AG04450 (cell line): ENCODE data around the gene SUFU. TPM values are rescaled to one million over a fixed set of nuclear protein-coding genes. Genes with fewer than 3 reads are reported as not detected.
A peak's percentile ranks its signal among the peaks of the same experiment; 100 is the strongest.

Experiments
- CTCF ChIA-PET: fragments of 300-600, 350-600 bp; formaldehyde crosslinking; extraction: SDS; loops from one replicate; lab custom pipeline; 2022; ENCODE audit warnings: antibody characterized with exemption, inconsistent platforms; lab: Charles Lee
- POLR2A ChIA-PET: fragments of 350-600 bp; formaldehyde crosslinking; extraction: SDS; loops from one replicate; lab custom pipeline; 2021; ENCODE audit warnings: antibody characterized with exemption, inconsistent platforms; lab: Yijun Ruan, JAX
- DNase-seq: peaks from one replicate; pipeline ENCODE4 v3.0.0-alpha.2; 2011; ENCODE audit warnings: low read depth, low spot score
- H3K27ac ChIP-seq: one replicate; pipeline ENCODE4 v1.5.1; 2012; ENCODE audit warnings: low read depth, low read length, control low read depth
- H3K27me3 ChIP-seq: one replicate; pipeline ENCODE4 v1.6.0; 2012; ENCODE audit warnings: low read length; ENCODE audit not compliant: control insufficient read depth, insufficient read depth
- H3K4me3 ChIP-seq: 2 replicates; pipeline ENCODE4 v1.5.1; 2011; ENCODE audit warnings: mild to moderate bottlenecking, low read depth, low read length, control low read depth
- H3K9me3 ChIP-seq: 2 replicates; pipeline ENCODE4 v1.5.1; 2012; ENCODE audit warnings: low read length; ENCODE audit not compliant: control insufficient read depth, insufficient read depth
- CTCF ChIP-seq: IDR thresholded peaks from 2 replicates; pipeline ENCODE4 v1.5.1; 2011; ENCODE audit warnings: low read depth, low read length, control low read depth, inconsistent platforms
- polyA plus RNA-seq: library from polyadenylated mRNA; depleted of rRNA; stranded (reverse); fragments of >200 nt; gene quantifications from 2 replicates; pipeline ENCODE4 v1.2.3, GENCODE V29; 2011

Gene SUFU
- polyA plus RNA-seq, 1 experiment = 11.0 TPM

- no peak for DNase-seq
- no peaks in the 10 kb centered on the region for H3K27me3 ChIP-seq
- H3K27ac ChIP-seq = no peak overlapping the region
- H3K4me3 ChIP-seq = no peak overlapping the region
- no peaks in the 10 kb centered on the region for H3K9me3 ChIP-seq
- ChIA-PET CTCF (interaction anchor here (3.0 kb wide), 1 partner anchor 16 kb away, joined by 23 read pairs; the partner anchor contains the start of genes ACTR1A and SUFU), POLR2A (no interaction called here)
- no peak for TF ChIP-seq CTCF
Measured at GRCh38 chr10:102519246-102519825, 15.6 kb downstream of the SUFU start.

- Histone ChIP-seq H3K27ac (peak overlapping the region; percentile 23), H3K4me3 (no peak overlapping the region), H3K9me3 (no peaks in the 10 kb centered on the region), H3K27me3 (no peaks in the 10 kb centered on the region)
- no peak for DNase-seq
- no peak for TF ChIP-seq CTCF
- POLR2A ChIA-PET = no interaction called here
- CTCF ChIA-PET = interaction anchor here (1.4 kb wide), 1 partner anchor 19 kb away, joined by 3 read pairs; the partner anchor contains the start of gene SUFU
Measured at GRCh38 chr10:102522874-102523249, 19.1 kb downstream of the SUFU start.

GRCh38 chr10:102523250-102524029 lies 19.7 kb downstream of the SUFU start:
- ChIA-PET POLR2A (no interaction called here), CTCF (interaction anchor here (1.8 kb wide), 1 partner anchor 60 kb away, joined by 5 read pairs; no protein-coding TSS in a partner anchor)
- Histone ChIP-seq H3K27ac (peak overlapping the region; percentile 57), H3K4me3 (no peak overlapping the region), H3K9me3 (no peaks in the 10 kb centered on the region), H3K27me3 (no peaks in the 10 kb centered on the region)
- TF ChIP-seq CTCF = no peak
- peak; percentile 21 for DNase-seq

DNA sequence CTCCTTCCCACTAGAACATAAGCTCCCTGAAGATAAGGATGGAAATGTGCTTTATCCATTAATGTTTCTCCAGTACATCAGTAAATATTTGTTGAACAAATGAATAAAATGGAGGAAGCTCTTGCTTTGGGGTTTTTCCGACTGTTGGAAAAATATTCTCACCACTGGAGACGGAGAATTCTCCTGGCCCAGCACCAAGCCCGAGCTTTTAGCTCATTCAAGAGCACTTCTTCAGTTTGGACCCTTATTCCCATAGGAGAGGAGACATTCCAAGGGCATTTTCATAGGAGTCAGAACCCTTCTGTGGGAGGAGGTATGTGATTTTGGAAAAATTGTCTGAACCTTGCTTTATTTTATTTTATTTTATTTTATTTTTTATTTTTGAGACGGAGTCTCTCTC lies 21.0 kb downstream of the SUFU start:
- no peak overlapping the region for H3K4me3 ChIP-seq
- H3K27me3 ChIP-seq = no peaks in the 10 kb centered on the region
- no peaks in the 10 kb centered on the region for H3K9me3 ChIP-seq
- TF ChIP-seq CTCF = no peak
- no peak for DNase-seq
- H3K27ac ChIP-seq = no peak overlapping the region
- CTCF ChIA-PET = interaction anchor here (0.8 to 1.8 kb wide), 3 partner anchors 20 to 59 kb away, joined by 3 to 5 read pairs (median 5); partner anchors contain the start of genes ACTR1A and SUFU
- POLR2A ChIA-PET = interaction anchor here (0.7 kb wide), 1 partner anchor 31 kb away, joined by 13 read pairs; no protein-coding TSS in a partner anchor

GRCh38 chr10:102527546-102527945 lies 23.8 kb downstream of the SUFU start:
- DNase-seq = no peak
- TF ChIP-seq CTCF = no peak
- H3K4me3 ChIP-seq = no peak overlapping the region
- H3K9me3 ChIP-seq = no peaks in the 10 kb centered on the region
- CTCF ChIA-PET = no interaction called here
- POLR2A ChIA-PET = no interaction called here
- H3K27ac ChIP-seq = no peak overlapping the region
- no peaks in the 10 kb centered on the region for H3K27me3 ChIP-seq
